HepG2 (cell line): ENCODE data around the gene ECE2. TPM values are rescaled to one million over a fixed set of nuclear protein-coding genes. Genes with fewer than 3 reads are reported as not detected.
A peak's percentile ranks its signal among the peaks of the same experiment; 100 is the strongest.

Experiments
- ATAC-seq: fragments of 200-7000 bp; cut with Tn5 transposase; 3 replicates; pipeline ENCODE4 v1.9.1; 2020; ENCODE audit warnings: mild to moderate bottlenecking, moderate library complexity
- BruUV-seq: library from RNA; stranded (reverse); fragments of 400-500 nt; replicated peaks from 2 replicates; lab custom pipeline; 2021; lab: Mats Ljungman, UMichigan
- CTCF ChIA-PET: fragments of 300-600 bp; formaldehyde crosslinking; extraction: SDS; loops from one replicate; lab custom pipeline; 2021; ENCODE audit warnings: low total read pairs, inconsistent platforms, low intra/inter-chr PET ratio; lab: Yijun Ruan, JAX
- POLR2A ChIA-PET: fragments of 350-600 bp; sonication (Branson Sonifier 250); formaldehyde crosslinking; loops from one replicate; lab custom pipeline; 2020; ENCODE audit warnings: antibody characterized with exemption, inconsistent platforms; lab: Yijun Ruan, JAX
- DNase-seq: peaks from one replicate; pipeline ENCODE4 v3.0.0-alpha.2; 2015; ENCODE audit warnings: low spot score
- FAIRE-seq: peaks from 3 replicates; lab custom pipeline; 2011; peaks lifted over from hg19 to GRCh38; lab: Jason Lieb, UNC
- H2AFZ ChIP-seq: one replicate; pipeline ENCODE4 v1.6.1; 2011; ENCODE audit warnings: low read length, inconsistent platforms
- H3K27ac ChIP-seq: fragments of 300-600 bp; 3 replicates; pipeline ENCODE4 v1.8.0; 2011; ENCODE audit warnings: mixed run types, mild to moderate bottlenecking, mixed read lengths, low read length, inconsistent platforms; ENCODE audit not compliant: insufficient read depth; ENCODE audit errors: extremely low read length
- H3K27me3 ChIP-seq, 2 experiments: fragments of 200-600 bp in 1 of 2; 2 replicates in 1 of 2; 3 replicates in 1 of 2; pipeline versions ENCODE4 v1.6.0 to v1.8.0; 2011; ENCODE audit warnings: low read length in 2 of 2, mild to moderate bottlenecking in 2 of 2, moderate library complexity in 2 of 2, inconsistent platforms in 1 of 2; ENCODE audit not compliant: insufficient read depth in 2 of 2, control insufficient read depth in 1 of 2
- H3K36me3 ChIP-seq, 2 experiments: fragments of 200-600 bp in 1 of 2; replicated peaks in 1 of 2; 2 replicates in 1 of 2; 3 replicates in 1 of 2; pipeline versions ENCODE4 v1.5.1 to v1.8.0; 2011; ENCODE audit warnings: low read length in 2 of 2, inconsistent platforms in 1 of 2; ENCODE audit not compliant: insufficient read depth in 2 of 2, control insufficient read depth in 1 of 2
- H3K4me1 ChIP-seq: 2 replicates; pipeline ENCODE4 v1.5.1; 2012; ENCODE audit warnings: low read length, inconsistent platforms; ENCODE audit not compliant: insufficient read depth
- H3K4me2 ChIP-seq: 2 replicates; pipeline ENCODE4 v1.6.0; 2011; ENCODE audit warnings: low read depth, low read length, inconsistent platforms
- H3K4me3 ChIP-seq, 3 experiments: fragments of 200-600 bp in 1 of 3; sonication (generic), shearing (Covaris generic) in 1 of 3; replicated peaks in 1 of 3; 2 replicates each; pipeline ENCODE4 v1.5.1; 2011 to 2016; ENCODE audit warnings: low read length in 3 of 3, inconsistent platforms in 2 of 3, low read depth in 2 of 3, mild to moderate bottlenecking in 2 of 3, control low read depth in 1 of 3, mixed read lengths in 1 of 3; ENCODE audit not compliant: insufficient read depth in 1 of 3
- H3K79me2 ChIP-seq: one replicate; pipeline ENCODE4 v1.6.1; 2011; ENCODE audit warnings: low read length, inconsistent platforms; ENCODE audit not compliant: insufficient read depth
- H3K9ac ChIP-seq: 2 replicates; pipeline ENCODE4 v1.6.0; 2011; ENCODE audit warnings: mild to moderate bottlenecking, low read depth, low read length, inconsistent platforms; ENCODE audit not compliant: insufficient read depth
- H3K9me3 ChIP-seq: 2 replicates; pipeline ENCODE4 v1.5.1; 2012; ENCODE audit warnings: mild to moderate bottlenecking, low read length
- H4K20me1 ChIP-seq: 2 replicates; pipeline ENCODE4 v1.6.0; 2011; ENCODE audit warnings: inconsistent platforms, mild to moderate bottlenecking, low read length, moderate library complexity; ENCODE audit not compliant: insufficient read depth
- FOXJ3 ChIP-seq: sonication (generic); formaldehyde crosslinking; IDR thresholded peaks from 2 replicates; pipeline ENCODE4 v1.4.0; 2020; ENCODE audit warnings: missing genetic modification reagents, mild to moderate bottlenecking, borderline replicate concordance
- GLMP ChIP-seq: sonication (generic); formaldehyde crosslinking; IDR thresholded peaks from 2 replicates; pipeline ENCODE4 v1.9.0; 2021; ENCODE audit warnings: missing genetic modification reagents, mild to moderate bottlenecking, borderline replicate concordance
- HMG20A ChIP-seq: IDR thresholded peaks from 2 replicates; pipeline ENCODE4 v1.6.1; 2016; ENCODE audit warnings: borderline replicate concordance
- HMGA1 ChIP-seq: sonication (generic); formaldehyde crosslinking; conservative IDR thresholded peaks from 2 replicates; pipeline ENCODE4 v1.4.0; 2020; ENCODE audit warnings: missing genetic modification reagents
- JUND ChIP-seq: sonication (generic); formaldehyde crosslinking; IDR thresholded peaks from 2 replicates; pipeline ENCODE4 v1.8.0; 2022; ENCODE audit warnings: mild to moderate bottlenecking, missing genetic modification reagents
- ZNF230 ChIP-seq: sonication (generic); formaldehyde crosslinking; IDR thresholded peaks from 2 replicates; pipeline ENCODE4 v1.4.0; 2020; ENCODE audit warnings: mild to moderate bottlenecking, missing genetic modification reagents
- ZNF557 ChIP-seq: sonication (generic); formaldehyde crosslinking; IDR thresholded peaks from 2 replicates; pipeline ENCODE4 v1.4.0; 2020; ENCODE audit warnings: missing genetic modification reagents
- ZNF562 ChIP-seq: sonication (generic); formaldehyde crosslinking; IDR thresholded peaks from 2 replicates; pipeline ENCODE4 v1.8.0; 2022; ENCODE audit warnings: missing genetic modification reagents, borderline replicate concordance
- ZNF574 ChIP-seq: sonication (generic); formaldehyde crosslinking; IDR thresholded peaks from 2 replicates; pipeline ENCODE4 v1.4.0; 2020; ENCODE audit warnings: missing genetic modification reagents
- ZNF607 ChIP-seq: sonication (generic); formaldehyde crosslinking; IDR thresholded peaks from 2 replicates; pipeline ENCODE4 v1.5.1; 2020; ENCODE audit warnings: missing genetic modification reagents, mild to moderate bottlenecking, borderline replicate concordance
- ZNF746 ChIP-seq: sonication (generic); formaldehyde crosslinking; IDR thresholded peaks from 2 replicates; pipeline ENCODE4 v1.8.0; 2022; ENCODE audit warnings: mild to moderate bottlenecking, missing genetic modification reagents
- ZNF839 ChIP-seq: sonication (generic); formaldehyde crosslinking; IDR thresholded peaks from 2 replicates; pipeline ENCODE4 v1.4.0; 2020; ENCODE audit warnings: missing genetic modification reagents, mild to moderate bottlenecking, borderline replicate concordance
- WGBS: methylation state at CpG from one replicate; pipeline ENCODE4 v1.1.6; 2017; ENCODE audit warnings: low lambda C conversion rate; 5-methylcytosine and 5-hydroxymethylcytosine counted together
- in situ Hi-C: cut with HindIII; loops from 2 replicates; pipeline ENCODE4 v1.10.0; 2017; ENCODE audit warnings: low pct_unique_long_range_greater_than_20kb; ENCODE audit not compliant: extremely low pct_ligation_motif_present
- intact Hi-C: fragments of 100-400 bp; cut with micrococcal nuclease; formaldehyde crosslinking; loops from one replicate; pipeline ENCODE4 v1.10.0; 2022; ENCODE audit not compliant: unreplicated experiment
- polyA plus RNA-seq, 8 experiments: library from polyadenylated mRNA; depleted of rRNA in 3 of 8; stranded (reverse) in 7 of 8; unstranded in 1 of 8; fragments of >200 nt; fragmentation: Illumina TruSeq in 4 of 8; extraction: Trizol in 4 of 8; gene quantifications; 2 replicates each; pipeline versions ENCODE4 v1.2.1 to v1.2.3, GENCODE V29; 2011 to 2016; ENCODE audit warnings: low read depth in 4 of 8, missing spikeins in 1 of 8, mixed read lengths in 1 of 8; ENCODE audit not compliant: insufficient read depth in 1 of 8
- total RNA-seq, 5 experiments: library from RNA; depleted of rRNA; stranded (reverse); fragments of >200 nt; fragmentation: Illumina TruSeq; extraction: Trizol; gene quantifications; 2 replicates each; pipeline ENCODE4 v1.2.3, GENCODE V29; 2016; ENCODE audit warnings: low read depth in 1 of 5

The ECE2 gene
- total and polyA plus RNA-seq, 2 of the 13 experiments (the other 11 are each of a cell fraction or from before 2014, with no cell fraction given), result not detected

DNA sequence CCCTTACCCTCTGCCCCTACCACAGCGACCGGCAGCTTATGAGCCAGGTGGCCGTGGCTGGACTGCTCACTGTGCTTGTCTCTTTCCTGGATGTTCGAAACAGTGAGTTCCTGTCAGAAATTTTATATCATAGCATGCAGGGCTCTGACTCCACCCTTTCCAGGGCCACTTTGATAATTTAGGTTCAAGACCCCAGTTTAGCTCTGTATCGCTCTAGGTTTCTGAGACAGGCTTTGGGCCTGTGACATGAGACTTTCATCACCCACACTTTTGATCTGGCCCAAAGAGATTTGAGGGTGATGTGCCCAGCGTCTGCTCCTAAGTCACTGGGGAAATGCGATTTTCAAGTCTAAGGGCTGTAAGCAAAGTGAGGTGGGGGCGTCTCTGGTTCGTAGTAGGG lies 32.1 kb downstream of the ECE2 start (continued):
- TF ChIP-seq GLMP (CRISPR knock-in tag) (no peak), ZNF230 (CRISPR knock-in tag) (no peak), ZNF562 (no peak), ZNF557 (CRISPR knock-in tag) (no peak)

DNA sequence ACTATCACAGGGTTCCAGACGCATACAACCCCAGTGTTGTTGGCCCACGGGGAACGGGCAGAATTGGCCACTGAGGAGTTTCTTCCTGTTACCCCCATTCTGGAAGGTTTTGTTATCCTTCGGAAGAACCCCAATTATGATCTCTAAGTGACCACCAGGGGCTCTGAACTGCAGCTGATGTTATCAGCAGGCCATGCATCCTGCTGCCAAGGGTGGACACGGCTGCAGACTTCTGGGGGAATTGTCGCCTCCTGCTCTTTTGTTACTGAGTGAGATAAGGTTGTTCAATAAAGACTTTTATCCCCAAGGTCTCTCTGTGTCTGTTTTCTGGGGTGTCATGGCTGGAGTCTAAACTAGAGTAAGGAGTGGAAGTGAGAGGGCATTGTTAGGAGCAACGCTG lies 32.9 kb downstream of the ECE2 start:
- Histone ChIP-seq H3K9ac (no peak overlapping the region), H4K20me1 (no peaks in the 10 kb centered on the region), H3K9me3 (no peaks in the 10 kb centered on the region), H3K27me3 (no peaks in the 10 kb centered on the region; a peak in 1 of 5 replicates), H3K27ac (no peak overlapping the region), H3K4me3 (no peak overlapping the region), H3K4me1 (peaks cover 1% of the 10 kb centered on the region), H3K79me2 (no peaks in the 10 kb centered on the region), H2AFZ (no peak overlapping the region), H3K4me2 (no peak overlapping the region), H3K36me3 (peaks cover 18 to 53% of the 10 kb centered on the region in 2 experiments)
- WGBS, result 97% methylated on average over 7 of the region's 7 CpGs
- ATAC-seq (peak; percentile 56), DNase-seq (no peak), FAIRE-seq (no peak)
- ChIA-PET POLR2A (no interaction called here), CTCF (no interaction called here)
- intact Hi-C loops, result no loop called here
- in situ Hi-C loops, result no loop called here
- TF ChIP-seq JUND (CRISPR knock-in tag), result no peak
- TF ChIP-seq HMGA1 (CRISPR knock-in tag), result no peak
- no peak for TF ChIP-seq HMG20A (CRISPR knock-in tag)
- TF ChIP-seq FOXJ3, result no peak
- no peak for TF ChIP-seq ZNF574
- no peak for TF ChIP-seq ZNF607
- no peak for TF ChIP-seq ZNF839 (CRISPR knock-in tag)
- no peak for TF ChIP-seq ZNF746 (CRISPR knock-in tag)
- no TSS peak for BruUV-seq
